Neutrophil (primary cell): ENCODE measurements around the gene MICAL3.

Source experiments
- H3K27ac ChIP-seq: fragments of 200-600 bp; sonication (generic); 2 replicates; pipeline ENCODE4 v1.5.1; 2016; ENCODE audit warnings: mild to moderate bottlenecking, moderate library complexity
- H3K27me3 ChIP-seq: fragments of 200-600 bp; sonication (generic); 2 replicates; pipeline ENCODE4 v1.6.0; 2016; ENCODE audit warnings: mild to moderate bottlenecking
- H3K36me3 ChIP-seq: fragments of 200-600 bp; sonication (generic); 2 replicates; pipeline ENCODE4 v1.5.1; 2017
- H3K4me1 ChIP-seq, 2 experiments: fragments of 200-600 bp in 1 of 2; sonication (generic) in 1 of 2; 1 replicate in 1 of 2; 2 replicates in 1 of 2; pipeline versions ENCODE4 v1.5.1 to v1.6.1; 2013 to 2016; ENCODE audit warnings: low read depth in 1 of 2, low read length in 1 of 2, mild to moderate bottlenecking in 1 of 2, moderate library complexity in 1 of 2; ENCODE audit not compliant: control insufficient read depth in 1 of 2, insufficient read depth in 1 of 2
- H3K4me3 ChIP-seq, 2 experiments: fragments of 200-600 bp in 1 of 2; sonication (generic) in 1 of 2; 1 replicate in 1 of 2; 2 replicates in 1 of 2; pipeline ENCODE4 v1.5.1; 2013 to 2016; ENCODE audit warnings: low read depth in 1 of 2, low read length in 1 of 2, mild to moderate bottlenecking in 1 of 2, moderate library complexity in 1 of 2
- H3K9me3 ChIP-seq: fragments of 200-600 bp; sonication (generic); 2 replicates; pipeline ENCODE4 v1.5.1; 2016
- CTCF ChIP-seq: fragments of 200-600 bp; sonication (generic); IDR thresholded peaks from 2 replicates; pipeline ENCODE4 v1.5.1; 2016; ENCODE audit warnings: antibody characterized with exemption

Gene MICAL3

GRCh38 chr22:17823226-17823625, 201.1 kb downstream of the MICAL3 start:
- no peak for TF ChIP-seq CTCF
- no peaks in the 10 kb centered on the region for H3K4me1 ChIP-seq
- H3K27ac ChIP-seq: no peak overlapping the region
- no peaks in the 10 kb centered on the region for H3K36me3 ChIP-seq
- H3K9me3 ChIP-seq: no peaks in the 10 kb centered on the region
- no peak overlapping the region for H3K4me3 ChIP-seq
- no peaks in the 10 kb centered on the region for H3K27me3 ChIP-seq

GRCh38 chr22:17822087-17822486, 202.3 kb downstream of the MICAL3 start:
- no peak overlapping the region for H3K27ac ChIP-seq
- H3K4me1 ChIP-seq: no peaks in the 10 kb centered on the region
- no peak overlapping the region for H3K4me3 ChIP-seq
- no peaks in the 10 kb centered on the region for H3K27me3 ChIP-seq
- TF ChIP-seq CTCF: no peak
- no peaks in the 10 kb centered on the region for H3K36me3 ChIP-seq
- no peaks in the 10 kb centered on the region for H3K9me3 ChIP-seq

- Histone ChIP-seq H3K27ac (no peak overlapping the region), H3K4me1 (no peaks in the 10 kb centered on the region), H3K9me3 (no peaks in the 10 kb centered on the region), H3K4me3 (no peak overlapping the region), H3K27me3 (no peaks in the 10 kb centered on the region), H3K36me3 (no peaks in the 10 kb centered on the region)
- TF ChIP-seq CTCF: no peak
Measured at GRCh38 chr22:17820879-17821439, 203.4 kb downstream of the MICAL3 start.

- no peak overlapping the region for H3K4me3 ChIP-seq
- H3K27me3 ChIP-seq: no peaks in the 10 kb centered on the region
- H3K9me3 ChIP-seq: no peaks in the 10 kb centered on the region
- H3K36me3 ChIP-seq: no peaks in the 10 kb centered on the region
- TF ChIP-seq CTCF: no peak
- no peaks in the 10 kb centered on the region for H3K4me1 ChIP-seq
- H3K27ac ChIP-seq: no peak overlapping the region
Measured at GRCh38 chr22:17818649-17819048, 205.7 kb downstream of the MICAL3 start.

GRCh38 chr22:17818180-17818579, 206.2 kb downstream of the MICAL3 start:
- no peaks in the 10 kb centered on the region for H3K27me3 ChIP-seq
- no peak for TF ChIP-seq CTCF
- no peaks in the 10 kb centered on the region for H3K36me3 ChIP-seq
- H3K4me1 ChIP-seq: no peaks in the 10 kb centered on the region
- no peak overlapping the region for H3K27ac ChIP-seq
- no peaks in the 10 kb centered on the region for H3K9me3 ChIP-seq
- no peak overlapping the region for H3K4me3 ChIP-seq

- TF ChIP-seq CTCF: no peak
- Histone ChIP-seq H3K4me1 (no peaks in the 10 kb centered on the region), H3K27me3 (no peaks in the 10 kb centered on the region), H3K27ac (no peak overlapping the region), H3K9me3 (no peaks in the 10 kb centered on the region), H3K36me3 (no peaks in the 10 kb centered on the region), H3K4me3 (no peak overlapping the region)
Measured at GRCh38 chr22:17817511-17818065, 206.8 kb downstream of the MICAL3 start.
